Measurements from ENCODE around the gene PDIA5.
"Not testable (repeated sequence)": the region's sequence is repeated elsewhere in the genome, so short reads cannot be mapped to it uniquely, and the experiment has no call there.

PDIA5 gene

DNA sequence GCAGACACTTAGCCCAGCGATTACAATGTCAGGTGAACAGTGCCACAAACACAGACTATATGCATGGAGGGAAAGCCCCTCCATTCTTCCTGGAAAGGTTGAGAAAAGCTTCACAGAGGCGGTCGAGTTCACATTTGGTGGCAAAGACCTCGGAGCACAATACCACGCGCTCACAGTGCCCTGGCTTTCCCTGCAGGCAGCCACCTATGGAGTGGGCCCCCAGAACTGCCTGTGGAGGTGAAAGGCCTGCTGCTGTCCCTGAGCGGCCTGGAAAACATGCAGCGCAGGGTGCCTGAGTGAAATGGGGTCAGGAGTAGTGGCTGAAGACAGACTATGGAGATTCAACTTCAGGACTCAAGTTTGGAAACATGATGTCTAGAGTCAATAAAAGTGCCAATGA, 26.9 kb downstream of the PDIA5 start:
- no peak for DNase-seq (ENCODE audit: low read depth)

- DNase-seq (ENCODE audit: low read depth) = no peak
These were observed 27.9 kb downstream of the PDIA5 start for GRCh38 chr3:123094516-123095313.

DNA sequence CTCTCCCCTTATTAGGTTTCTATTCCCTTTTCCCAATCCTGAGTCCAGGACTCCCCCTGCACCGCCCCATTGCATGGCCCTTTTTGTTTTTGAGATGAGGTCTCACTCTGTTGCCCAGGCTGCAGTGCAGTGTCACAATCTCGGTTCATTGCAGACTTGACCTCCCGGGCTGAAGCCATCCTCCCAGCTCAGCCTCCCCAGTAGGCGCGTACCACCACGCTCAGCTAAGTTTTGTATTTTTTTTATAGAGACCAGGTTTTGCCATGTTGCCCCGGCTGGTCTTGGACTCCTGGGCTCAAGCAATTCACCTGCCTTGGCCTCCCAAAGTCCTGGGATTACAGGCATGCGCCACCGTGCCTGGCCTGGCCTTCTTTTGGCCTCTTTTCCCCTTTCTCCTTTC, 29.3 kb downstream of the PDIA5 start:
- no peak for DNase-seq (ENCODE audit: low read depth)

DNA sequence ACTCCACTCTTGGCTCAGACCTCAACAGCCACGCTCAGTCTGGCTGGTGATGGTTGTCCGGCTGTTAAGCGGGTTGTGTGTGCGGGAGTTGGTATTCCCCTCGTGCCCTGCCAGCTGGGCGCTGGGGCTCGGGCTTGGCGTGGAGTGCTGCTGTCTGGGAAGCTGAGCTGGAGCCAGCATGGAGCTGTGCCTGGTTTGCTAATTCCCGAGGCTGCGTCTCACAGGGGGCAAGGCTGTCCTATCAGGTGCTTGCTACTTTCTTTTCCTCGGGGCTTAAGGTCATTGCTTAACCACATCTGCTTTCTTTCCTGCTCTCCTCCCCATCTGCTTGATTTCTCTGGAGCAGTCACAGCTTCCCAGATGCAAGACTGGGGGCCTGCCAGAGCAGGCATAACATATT, 29.9 kb downstream of the PDIA5 start:
- DNase-seq (ENCODE audit: low read depth) = no peak

DNA sequence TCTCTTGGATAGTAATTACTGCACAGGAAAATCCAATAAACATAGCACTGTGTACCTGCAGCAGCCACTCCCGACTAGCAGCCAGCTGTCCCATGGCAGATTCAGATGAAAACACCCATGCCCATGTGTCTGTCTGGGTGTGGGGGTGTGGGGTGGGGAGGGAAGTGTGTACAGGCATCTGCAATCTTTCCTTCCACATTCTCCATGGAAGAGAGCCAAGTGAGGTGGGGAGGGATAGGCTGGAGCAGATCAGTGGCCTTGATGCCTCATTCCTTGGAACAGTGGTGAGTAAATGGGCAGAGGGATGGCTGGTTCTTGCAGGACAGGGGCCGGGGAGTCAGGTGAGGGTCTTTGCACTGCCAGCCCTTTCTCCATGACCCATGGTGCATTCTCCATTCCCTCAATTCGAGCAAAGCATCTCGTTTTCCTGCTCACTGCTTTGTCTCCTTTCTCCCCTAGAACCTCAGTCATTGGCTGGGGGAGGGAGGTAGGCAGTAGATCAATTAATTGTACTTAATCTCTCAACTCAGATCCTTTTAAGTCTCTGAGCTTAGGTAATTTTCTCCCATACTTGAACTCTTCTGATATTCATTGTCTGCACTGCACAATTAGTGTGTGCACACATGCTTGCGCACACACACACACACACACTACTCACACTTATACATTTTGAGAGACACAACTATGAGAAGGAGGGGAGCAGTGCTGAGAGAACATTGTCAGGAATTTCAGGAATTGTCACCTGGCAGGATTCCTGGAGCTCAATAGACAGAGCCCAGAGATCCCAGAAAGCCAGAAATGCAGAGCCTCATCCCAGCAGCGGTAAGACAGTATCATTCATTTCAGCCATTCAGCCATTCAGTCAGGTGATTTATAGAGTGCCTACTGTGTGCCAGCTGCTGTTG, 31.9 kb downstream of the PDIA5 start:
- DNase-seq (ENCODE audit: low read depth) = no peak

- no peak for DNase-seq (ENCODE audit: low read depth)
These were observed 32.7 kb downstream of the PDIA5 start for GRCh38 chr3:123099331-123100192.

GRCh38 chr3:123100193-123100776, 33.5 kb downstream of the PDIA5 start:
- no peak for DNase-seq (ENCODE audit: low read depth)

DNA sequence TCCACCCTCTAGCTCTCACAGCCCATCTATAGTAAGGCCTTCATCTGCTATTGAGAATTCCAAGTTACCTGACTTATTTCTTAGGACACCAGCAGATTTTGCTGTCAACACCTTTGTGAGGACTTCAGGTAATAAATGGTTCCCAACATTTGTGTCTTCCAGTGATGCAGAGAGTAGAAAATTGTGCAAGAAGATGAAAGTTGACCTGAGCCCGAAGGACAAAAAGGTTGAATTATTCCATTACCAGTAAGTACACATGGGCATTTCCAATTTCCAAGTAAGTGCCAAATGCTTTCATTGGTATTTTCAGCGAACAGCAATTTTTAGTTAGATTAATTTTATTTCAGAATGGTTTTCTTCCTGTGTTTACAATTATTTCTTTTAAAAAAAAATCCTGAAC, 35.4 kb downstream of the PDIA5 start:
- DNase-seq (ENCODE audit: low read depth) = no peak

DNA sequence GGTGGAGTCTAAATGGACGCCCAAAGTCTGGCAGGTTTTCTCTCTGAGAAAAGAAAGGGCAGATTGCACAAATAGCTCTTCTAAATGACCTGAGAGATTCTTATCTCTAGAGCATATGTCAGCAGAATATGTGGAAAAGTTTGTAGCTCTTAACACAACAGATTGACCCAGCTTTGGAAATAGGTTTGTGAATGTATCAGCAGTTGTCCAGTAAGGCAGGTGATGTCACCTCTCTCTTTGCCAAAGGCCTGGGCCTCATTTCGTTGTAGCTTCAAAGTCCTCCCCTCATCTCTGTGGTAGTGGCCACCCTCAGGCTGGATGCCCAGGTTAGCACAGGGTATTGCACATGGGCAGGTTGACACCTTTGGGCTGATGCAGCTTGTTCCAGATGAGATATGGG, 36.0 kb downstream of the PDIA5 start:
- DNase-seq (ENCODE audit: low read depth) = no peak

- peak; percentile 66 for DNase-seq (ENCODE audit: low read depth)
These were observed 37.7 kb downstream of the PDIA5 start for GRCh38 chr3:123104550-123104949.

- DNase-seq (ENCODE audit: low read depth) = no peak
These were observed 38.7 kb downstream of the PDIA5 start for GRCh38 chr3:123105201-123106189.

GRCh38 chr3:123110282-123110975, 43.6 kb downstream of the PDIA5 start:
- no peak for DNase-seq (ENCODE audit: low read depth)

- no peak for DNase-seq (ENCODE audit: low read depth)
These were observed 44.3 kb downstream of the PDIA5 start for GRCh38 chr3:123110976-123111615.

DNA sequence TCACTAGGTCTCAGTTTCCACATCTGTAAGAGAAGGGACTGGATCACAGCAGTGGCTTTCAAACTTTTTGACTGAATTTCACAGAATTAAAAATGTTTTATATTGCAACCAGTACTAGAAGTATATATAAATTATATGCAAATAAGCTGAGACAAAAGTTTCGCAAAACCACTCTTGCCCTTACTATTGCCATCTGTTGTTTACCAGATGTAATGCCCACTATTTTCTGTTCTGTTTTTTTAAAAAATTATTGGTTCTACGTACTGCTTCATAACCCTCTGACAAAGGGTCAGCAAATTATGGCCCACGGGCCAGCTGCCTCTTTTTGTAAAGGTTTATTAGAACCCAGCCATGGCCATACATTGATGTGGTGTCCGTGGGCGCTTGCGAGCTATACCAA, 44.8 kb downstream of the PDIA5 start:
- no peak for DNase-seq (ENCODE audit: low read depth)

DNA sequence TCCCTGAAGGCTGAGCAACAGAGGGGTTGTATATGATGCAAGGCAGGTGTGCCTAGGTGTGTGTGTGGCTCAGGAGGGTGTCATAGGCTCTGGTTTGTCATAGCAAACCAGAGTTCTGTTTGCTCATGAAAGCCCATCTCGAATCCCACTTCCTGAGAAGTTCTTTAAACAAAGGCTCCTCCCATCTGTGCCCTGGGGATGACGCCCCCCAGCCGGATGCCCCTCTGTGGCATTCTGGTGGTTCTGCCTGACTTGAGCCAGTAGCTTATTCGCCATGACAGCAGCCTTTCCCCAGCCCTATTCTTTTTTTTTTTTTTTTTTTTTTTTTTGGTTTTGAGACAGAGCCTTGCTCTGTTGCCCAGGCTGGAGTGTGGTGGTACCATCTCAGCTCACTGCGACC, 45.4 kb downstream of the PDIA5 start:
- no peak for DNase-seq (ENCODE audit: low read depth)

DNA sequence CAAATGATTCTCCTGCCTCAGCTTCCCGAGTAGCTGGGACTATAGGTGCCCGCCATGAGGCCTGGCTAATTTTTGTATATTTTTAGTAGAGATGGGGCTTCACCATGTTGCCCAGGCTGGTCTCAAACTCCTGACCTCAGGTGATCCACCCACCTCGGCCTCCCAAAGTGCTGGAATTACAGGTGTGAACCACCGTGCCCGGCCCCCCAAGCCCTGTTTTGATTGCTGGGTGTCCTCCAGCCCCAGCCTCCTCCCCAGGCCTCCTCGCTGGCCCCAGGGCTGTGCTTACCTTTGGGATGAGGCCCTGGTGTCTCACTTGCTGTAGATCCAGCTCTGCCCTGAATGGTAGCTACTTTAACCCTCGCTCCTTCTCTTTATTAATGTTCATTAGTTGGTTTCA, 45.8 kb downstream of the PDIA5 start:
- not testable (repeated sequence) for DNase-seq (ENCODE audit: low read depth)

DNA sequence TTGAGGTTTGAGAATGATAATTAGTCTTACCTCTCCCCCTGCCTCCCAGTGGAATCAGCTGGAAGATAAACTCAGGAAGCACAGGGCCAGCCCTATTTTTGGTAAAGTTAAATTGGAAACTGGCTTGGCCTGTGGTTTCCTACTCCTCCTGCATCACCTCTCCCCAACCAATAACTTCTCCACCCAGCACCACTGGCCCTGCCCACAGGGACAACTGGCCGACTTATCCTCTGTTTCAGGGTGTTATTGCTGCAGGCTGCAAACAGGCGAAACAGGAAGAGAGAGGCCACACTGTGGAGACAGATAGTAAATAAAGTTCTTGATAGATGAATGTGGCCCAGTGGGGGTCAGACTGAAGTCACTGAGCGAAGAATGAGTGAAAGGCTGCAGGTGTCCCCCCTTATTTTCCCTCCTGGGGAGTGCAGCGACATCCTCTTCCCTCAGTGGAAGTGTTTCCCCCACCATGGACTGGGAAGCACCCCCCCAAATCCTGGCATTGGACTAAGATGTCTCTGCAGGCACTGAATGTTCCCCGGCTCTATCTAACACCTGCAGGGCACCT, 47.1 kb downstream of the PDIA5 start:
- no peak for DNase-seq (ENCODE audit: low read depth)

- DNase-seq (ENCODE audit: low read depth) = no peak
These were observed 49.3 kb downstream of the PDIA5 start for GRCh38 chr3:123116116-123116515.

GRCh38 chr3:123119388-123119787, 52.6 kb downstream of the PDIA5 start:
- DNase-seq (ENCODE audit: low read depth) = no peak

All from stromal cell of bone marrow (primary cell).